Erythroblast (primary cell): ENCODE results near the gene CNDP1.

Experiments
- DNase-seq, 2 experiments: peaks; one replicate each; lab custom pipeline; 2025; lab: John Stamatoyannopoulos, UW
- GATA1 ChIP-seq: IDR thresholded peaks from 2 replicates; pipeline ENCODE4 v1.6.1; 2011; ENCODE audit warnings: low read depth, mild to moderate bottlenecking, control low read depth, low read length, moderate library complexity
- POLR2A ChIP-seq: IDR thresholded peaks from 2 replicates; pipeline ENCODE4 v1.6.1; 2011; ENCODE audit warnings: mild to moderate bottlenecking, low read length

Gene CNDP1, protein sequence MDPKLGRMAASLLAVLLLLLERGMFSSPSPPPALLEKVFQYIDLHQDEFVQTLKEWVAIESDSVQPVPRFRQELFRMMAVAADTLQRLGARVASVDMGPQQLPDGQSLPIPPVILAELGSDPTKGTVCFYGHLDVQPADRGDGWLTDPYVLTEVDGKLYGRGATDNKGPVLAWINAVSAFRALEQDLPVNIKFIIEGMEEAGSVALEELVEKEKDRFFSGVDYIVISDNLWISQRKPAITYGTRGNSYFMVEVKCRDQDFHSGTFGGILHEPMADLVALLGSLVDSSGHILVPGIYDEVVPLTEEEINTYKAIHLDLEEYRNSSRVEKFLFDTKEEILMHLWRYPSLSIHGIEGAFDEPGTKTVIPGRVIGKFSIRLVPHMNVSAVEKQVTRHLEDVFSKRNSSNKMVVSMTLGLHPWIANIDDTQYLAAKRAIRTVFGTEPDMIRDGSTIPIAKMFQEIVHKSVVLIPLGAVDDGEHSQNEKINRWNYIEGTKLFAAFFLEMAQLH

DNA sequence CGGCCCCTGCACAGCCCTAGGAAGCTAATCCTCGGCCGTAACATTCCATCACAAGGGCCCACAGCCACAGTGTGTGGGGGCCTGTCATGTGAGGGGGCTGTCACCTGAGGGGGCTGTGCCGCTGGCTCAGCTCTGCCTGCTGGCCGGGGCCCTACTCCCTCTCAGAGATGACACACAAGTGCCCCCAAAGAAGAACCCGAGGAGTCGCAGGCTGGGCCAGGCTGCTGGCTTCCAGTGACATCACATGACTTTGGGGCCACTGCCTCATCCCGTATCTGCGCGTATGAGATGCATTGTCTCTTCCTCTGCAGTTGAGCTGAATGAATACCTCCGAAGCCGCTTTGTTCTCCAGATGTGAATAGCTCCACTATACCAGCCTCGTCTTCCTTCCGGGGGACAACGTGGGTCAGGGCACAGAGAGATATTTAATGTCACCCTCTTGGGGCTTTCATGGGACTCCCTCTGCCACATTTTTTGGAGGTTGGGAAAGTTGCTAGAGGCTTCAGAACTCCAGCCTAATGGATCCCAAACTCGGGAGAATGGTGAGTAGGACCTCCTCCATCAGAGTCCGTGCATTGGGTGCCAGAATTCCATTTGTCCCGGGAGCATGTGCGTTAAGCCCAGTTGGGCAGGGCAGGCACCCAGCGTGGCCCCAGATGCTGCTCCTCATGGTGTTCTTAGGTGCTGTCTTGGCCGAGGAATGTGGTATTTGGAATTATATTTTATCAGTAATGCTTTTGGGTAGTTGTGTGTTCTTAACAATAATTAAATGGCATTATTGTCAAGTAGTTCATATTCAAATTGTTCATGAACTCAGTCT is at the start of gene CNDP1:
Gene CNDP1 (plus strand): TSS at position 351 of the 820 bp plus-strand sequence. CDS start 168 bp downstream, at position 519.
- no peak for TF ChIP-seq POLR2A
- DNase-seq = no peak

DNA sequence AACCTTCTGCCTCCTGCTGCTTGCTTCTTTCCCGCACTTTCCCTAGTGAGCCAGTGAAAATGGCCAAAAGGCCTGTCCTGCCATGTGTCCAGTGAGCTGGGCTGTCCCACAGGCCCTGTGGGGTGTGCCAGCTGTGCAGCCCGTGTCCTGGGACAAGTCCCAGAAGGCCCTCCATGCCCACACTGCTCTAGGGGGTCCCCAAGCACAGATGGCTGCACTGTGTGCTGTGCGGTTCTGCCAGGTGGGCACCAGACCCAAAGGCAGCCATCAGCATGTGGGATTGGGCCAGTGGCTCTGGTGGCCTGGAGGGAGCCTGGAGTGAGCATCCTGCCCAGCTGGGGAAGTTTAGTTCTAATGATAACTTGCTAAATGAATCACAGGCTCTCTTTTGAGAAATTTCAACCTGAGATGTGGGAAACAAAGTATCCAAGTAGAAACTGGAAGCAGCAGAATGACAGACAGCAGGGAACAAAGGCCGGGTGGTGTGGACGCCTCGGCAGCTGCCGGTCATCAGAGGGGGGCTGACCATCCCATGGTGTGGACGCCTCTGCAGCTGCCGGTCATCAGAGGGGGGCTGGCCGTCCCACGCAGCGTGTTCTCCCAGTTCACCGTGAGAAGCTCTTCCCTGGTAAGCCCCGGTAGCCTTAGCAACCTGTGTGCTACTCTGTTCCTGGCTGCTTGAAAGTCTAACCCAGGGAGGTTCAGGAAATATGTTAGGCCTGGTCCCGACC is 48.0 kb upstream of the CNDP1 start:
- DNase-seq = no peak

DNA sequence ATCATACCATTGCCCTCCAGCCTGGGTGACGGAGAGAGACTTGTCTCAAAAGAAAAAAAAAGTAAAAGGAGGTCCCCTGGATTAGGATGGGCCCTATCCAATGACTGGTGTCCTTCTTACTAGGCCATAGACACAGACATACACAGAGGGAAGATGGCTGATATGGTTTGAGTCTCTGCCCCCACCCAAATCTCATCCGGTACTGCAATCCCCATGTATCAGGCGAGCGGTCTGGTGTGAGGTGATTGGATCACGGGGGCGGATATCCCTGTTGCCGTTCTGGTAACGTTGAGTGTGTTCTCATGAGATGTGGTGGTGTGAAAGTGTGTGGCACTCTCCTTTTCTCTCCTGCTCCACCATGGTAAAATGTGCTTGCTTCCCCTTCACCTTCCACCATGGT is 45.9 kb upstream of the CNDP1 start:
- no peak for DNase-seq
- TF ChIP-seq POLR2A = no peak
- TF ChIP-seq GATA1 = no peak

More for the DNA sequence above, 48.0 kb upstream of the CNDP1 start:
- TF ChIP-seq GATA1 (no peak), POLR2A (no peak)

DNA sequence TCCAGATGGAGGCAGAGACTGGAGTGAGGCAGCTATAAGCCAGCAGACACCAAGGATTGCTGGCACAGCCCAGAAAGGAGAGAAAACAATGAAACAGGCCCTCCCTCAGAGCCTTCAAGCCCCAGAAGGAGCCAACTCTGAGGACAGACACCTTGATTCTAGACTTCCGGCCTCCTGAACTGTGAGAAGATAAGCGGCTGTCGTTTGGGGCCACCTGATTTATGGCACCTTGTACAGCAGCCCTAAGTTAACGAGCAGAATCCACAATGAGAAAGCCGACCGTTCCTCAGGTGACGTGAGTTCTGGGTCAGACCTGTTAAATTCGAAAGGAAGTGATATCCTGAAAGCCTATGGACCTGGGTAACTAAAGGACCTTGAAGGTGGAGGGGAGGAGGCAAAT is 45.4 kb upstream of the CNDP1 start:
- no peak for TF ChIP-seq POLR2A
- TF ChIP-seq GATA1 = no peak
- DNase-seq = no peak

DNA sequence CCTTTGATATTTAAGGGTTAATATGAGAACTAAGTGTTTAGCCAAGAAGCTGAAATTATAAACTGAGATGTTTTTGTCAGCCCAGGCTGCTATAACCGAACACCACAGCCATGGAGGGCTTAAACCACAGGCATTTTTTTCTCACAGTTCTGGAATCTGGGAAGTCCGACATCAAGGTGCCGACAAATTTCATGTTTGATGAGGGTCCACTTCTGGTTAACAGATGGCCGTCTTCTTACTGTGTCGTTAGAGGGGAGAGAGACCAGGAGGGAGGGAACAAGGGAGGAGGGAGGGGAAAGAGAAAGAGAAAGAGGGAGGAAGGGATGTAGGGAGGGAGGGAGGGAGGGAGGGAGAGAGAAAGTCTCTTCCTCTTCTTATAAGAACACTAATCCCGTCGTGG is 44.6 kb upstream of the CNDP1 start:
- TF ChIP-seq POLR2A (no peak), GATA1 (no peak)
- DNase-seq = no peak

DNA sequence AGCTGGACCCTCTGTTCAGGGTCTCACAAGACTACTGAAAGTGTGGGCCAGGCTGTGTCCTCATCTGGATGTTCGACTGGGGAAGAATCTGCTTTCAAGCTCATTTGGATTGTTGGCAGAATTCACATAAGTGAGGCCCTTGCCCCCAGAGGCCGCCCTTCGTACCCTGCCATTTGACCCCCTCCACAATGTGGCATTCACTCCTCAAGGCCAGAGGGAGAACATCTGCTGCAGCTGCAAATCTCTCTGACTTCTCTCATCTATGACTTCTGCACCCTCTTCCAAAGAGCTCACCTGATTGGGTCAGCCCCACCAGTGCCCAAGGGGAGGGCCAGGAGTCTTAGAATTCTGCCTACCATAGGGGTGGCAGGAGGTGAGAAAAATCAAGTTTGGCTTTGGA is 42.0 kb upstream of the CNDP1 start:
- no peak for DNase-seq
- TF ChIP-seq GATA1 (no peak), POLR2A (no peak)

DNA sequence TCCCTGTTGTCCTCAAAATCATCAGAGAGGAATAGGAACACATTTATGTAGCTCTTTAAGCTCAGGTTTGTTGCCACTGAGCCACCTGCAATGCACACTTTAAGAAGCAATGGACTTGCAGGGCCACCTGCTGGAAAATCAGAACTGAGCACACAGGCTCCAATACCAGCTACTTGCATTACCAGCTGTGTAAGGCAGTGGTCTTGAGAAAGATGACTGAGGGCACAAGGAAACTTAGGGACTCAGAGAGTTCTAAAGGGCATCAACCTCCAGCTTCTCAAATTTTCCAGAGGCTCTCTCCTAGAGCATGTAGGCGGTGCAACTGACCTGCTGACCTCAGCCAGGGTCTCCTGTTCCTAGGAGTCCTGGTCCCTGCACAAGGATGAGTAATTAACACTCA is 40.6 kb upstream of the CNDP1 start:
- TF ChIP-seq GATA1 (no peak), POLR2A (no peak)
- peak; percentile 59 to 62 for DNase-seq

DNA sequence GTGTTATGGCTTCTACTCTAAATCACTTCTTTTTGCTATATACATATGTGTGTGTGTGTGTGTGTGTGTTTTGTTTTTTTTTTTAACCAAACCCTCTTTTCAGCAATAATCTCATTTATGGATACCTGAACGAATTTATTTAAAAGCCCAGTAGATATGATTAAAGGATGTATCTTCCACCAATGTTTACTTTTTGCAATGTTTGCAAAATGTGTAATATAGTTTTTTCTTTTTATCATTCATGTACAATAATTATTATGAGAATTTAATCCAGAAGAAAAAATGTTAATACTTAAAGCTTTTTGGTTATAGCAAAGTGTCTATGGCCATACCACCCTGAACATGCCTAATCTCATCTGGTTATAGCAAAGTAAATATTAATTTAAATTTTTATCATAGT is 39.8 kb upstream of the CNDP1 start:
- TF ChIP-seq POLR2A (no peak), GATA1 (no peak)
- no peak for DNase-seq

DNA sequence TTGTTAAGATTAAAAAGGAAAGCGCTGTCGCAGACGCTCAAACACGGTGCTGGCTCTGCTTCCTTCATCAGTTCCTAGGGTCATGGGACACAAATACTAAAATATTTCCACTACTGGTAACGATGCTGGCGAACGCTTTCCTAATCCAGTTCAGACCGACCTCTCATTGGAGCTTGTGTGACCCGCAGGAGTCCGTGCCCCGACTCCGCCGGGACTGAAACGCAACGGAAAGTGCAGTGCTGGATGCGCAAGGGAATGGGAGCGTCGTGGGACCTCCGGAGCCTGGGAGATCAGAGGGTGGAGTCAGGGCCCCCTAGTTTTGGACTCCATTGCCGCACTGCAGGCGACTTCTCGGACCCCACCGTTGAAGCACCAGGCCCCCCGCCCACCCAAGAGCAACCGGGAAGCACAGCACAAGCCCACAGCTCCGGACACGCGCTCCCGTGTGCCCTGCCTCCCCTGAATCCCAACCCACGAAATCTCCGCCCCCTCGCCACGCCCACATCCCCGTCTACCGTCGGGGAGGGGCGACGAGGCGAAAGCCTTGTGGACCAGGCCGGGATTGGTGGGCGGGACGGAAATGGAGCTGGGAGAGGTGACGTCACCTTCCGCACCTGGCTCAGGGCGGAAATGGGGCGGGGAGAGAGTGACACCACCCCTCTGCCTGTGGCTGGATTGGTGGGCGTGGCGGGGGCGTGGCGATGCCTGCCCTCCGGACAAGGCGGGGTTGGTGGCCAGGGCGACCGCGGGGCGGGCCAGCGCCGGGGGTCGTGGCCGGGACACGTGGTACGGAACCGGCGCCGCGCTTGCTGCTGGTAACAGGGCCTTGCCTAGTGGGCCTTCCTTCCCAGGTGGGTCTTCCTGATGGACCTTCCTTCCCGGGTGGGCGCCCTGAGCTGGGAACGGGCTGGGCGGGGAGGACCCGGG is 38.5 kb upstream of the CNDP1 start, which contains the start of gene CNDP2:
Gene CNDP2 (plus strand): TSS at position 783 of the 927 bp plus-strand sequence. CDS start 3,611 bp downstream, outside the sequence.
- peak; percentile 97 for DNase-seq
- TF ChIP-seq POLR2A (peak; percentile 62), GATA1 (no peak)

DNA sequence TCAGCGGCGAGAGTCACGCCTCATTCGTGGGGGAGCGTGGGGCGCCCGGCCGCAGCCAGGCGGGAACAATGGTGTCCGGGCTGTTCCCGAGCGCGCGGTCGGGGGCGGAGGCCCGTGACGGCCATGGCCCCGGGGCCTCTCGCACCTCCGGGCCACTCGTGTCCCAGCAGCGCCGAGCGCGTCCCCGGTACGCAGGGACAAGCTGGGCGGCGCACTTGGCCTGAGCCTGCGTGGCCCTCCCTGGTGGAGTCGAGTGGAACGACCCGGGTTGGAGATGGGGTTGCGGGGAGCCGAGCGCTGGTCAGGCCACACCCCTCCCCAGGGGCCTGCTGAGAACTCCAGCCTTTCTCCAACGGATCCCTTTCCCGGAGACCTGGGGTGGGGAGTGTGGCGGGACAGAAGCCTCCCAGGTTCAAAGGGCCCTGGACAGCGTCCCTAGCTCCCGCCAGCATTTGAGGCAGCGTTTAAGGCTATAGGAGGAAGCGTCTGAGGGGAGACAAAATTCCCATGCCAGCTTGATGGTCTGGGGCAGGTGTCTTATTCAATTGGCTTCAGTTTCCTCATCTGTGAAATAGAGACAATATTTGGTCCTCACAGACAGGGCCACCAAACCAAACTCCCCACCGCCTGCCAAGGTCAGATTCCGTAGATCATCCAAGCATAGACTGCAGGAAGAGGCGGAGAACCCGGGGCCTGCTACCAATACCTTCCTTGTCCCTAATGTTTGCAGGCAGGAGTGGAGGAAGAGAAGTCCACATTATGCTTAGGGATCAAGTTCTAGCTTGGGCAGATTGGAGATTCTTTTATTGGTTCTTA is 37.6 kb upstream of the CNDP1 start:
- DNase-seq = peak; percentile 76 to 81
- TF ChIP-seq GATA1 (no peak), POLR2A (no peak)

DNA sequence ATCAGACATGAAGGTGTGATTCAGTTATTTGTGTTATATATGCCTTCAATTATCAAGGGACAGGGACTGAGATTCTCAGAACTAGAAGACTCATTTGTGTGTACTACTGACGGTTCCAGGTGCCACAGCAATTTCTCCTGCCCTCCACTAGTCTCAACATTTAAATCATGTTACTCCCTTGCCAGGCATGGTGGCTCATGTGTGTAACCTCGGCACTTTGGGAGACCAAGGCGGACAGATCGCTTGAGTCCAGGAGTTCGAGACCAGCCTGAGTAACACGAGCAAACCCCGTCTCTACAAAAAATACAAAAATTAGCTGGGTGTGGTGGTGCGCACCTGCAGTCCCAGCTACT is 37.0 kb upstream of the CNDP1 start:
- DNase-seq = peak in 1 of 2 experiments; percentile 37
- TF ChIP-seq POLR2A (no peak), GATA1 (no peak)

DNA sequence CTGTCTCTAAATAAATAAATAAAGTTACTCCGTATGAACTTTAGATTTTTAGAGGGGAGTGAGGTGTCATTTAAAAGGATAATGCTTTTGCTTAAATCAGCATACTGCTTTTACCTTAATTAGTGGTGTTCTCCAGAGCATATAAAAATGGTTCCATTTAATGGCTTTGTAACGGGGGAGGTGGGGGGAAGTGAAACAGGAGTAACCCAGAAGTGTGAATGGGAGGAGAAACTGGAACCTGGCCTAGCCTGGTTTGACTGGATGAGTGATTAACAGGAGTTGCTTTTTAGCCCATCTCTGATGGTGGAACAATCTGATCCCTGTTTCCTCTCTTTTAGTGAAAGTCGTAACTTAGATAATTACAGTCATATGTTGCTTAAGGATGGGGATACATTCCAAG is 36.5 kb upstream of the CNDP1 start:
- DNase-seq = no peak
- TF ChIP-seq POLR2A (no peak), GATA1 (no peak)
